NCI-H1417 (cell line): ENCODE measurements around the gene RPA4.
"Not testable (repeated sequence)": the region's sequence is repeated elsewhere in the genome, so short reads cannot be mapped to it uniquely, and the experiment has no call there.

ENCODE experiments used
- DNase-seq, 3 experiments: peaks; one replicate each; lab custom pipeline; 2025; lab: John Stamatoyannopoulos, UW

The RPA4 gene

DNA sequence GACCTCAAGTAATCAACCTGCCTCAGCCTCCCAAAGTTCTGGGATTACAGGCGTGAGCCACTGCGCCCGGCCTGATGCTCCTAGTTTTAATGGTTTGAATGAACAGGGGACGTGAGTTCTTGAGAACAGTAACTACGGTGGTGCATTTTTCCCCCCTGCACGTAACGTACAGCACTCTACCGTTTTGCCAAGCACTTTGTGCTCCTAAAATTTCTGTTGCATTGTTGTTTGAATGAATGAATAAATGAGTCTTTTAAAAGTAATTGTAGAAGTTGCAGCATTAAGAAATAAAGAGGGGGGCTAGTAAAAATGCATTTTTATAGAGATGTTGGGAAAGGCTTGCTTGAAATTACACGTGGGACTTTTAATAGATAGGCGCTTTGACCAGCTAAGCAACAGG, at the start of gene RPA4:
Gene RPA4, plus strand, starts transcription at position 301 of the 400 bp plus-strand sequence. CDS start 403 bp downstream, outside the sequence.
- no peak for DNase-seq

DNA sequence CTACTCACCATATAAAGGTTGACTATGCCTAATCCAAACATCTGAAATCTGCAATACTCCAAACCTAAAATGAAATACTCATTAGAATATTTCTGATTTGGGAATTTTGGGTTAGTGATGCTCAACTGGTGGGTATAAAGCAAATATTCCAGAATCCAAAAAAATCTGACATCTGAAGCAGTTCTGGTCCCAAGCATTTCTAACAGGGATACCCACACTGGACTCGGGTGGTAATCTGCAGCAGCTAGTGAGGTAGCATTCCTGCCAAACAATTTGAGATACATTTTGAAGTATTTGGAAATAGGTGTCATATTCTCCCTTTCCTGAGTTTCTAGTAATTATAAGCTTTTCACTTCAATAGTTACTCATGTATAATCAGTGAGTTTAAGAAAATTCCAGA, 49.6 kb upstream of the RPA4 start:
- no peak for DNase-seq

DNA sequence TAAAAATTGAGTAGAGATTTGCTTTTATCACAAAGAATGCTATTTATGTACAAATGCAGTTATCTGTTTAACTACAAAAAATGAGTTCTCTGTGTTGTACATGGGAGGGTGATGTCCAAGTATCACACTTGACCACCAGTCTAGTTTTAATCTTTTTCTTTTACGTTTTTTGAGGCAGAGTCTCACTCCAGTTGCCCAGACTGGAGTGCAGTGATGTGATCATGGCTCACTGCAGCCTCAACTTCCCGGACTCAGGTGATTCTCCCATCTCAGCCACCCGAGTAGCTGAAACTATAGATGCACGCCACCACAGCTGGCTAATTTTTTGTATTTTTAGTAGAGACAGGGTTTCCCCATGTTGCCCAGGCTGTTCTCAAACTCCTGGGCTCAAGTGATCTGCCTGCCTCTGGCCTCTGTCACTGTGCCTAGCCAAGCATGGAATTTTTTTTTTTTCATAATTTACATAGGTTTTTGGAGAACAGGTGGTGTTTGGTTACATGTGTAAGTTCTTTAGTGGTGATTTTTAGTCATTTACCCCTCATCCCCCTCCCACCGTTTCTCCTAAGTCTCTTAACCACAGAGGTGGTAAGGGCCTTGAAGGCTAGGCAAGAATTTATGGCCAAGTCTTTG, 47.9 kb upstream of the RPA4 start:
- DNase-seq: no peak

DNA sequence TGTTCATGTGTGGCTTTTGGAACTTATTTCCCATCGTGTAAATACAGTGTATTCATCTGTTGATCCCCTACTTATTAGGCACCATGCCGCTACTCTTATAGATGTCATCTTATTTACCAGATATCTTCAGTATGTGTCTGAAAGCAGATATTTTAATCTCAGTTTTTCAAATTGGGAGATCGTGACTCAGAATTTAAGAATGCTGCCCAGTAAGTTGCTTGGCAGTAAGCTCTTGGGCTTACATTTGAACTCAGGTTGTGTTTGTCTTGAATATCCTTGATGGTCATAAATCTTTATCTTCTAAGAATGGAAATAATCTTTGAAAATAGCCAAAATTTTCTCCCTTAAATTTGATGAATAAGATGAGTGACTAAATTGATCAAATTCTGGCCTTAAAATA, 45.9 kb upstream of the RPA4 start:
- DNase-seq: no peak

GRCh38 chrX:96838537-96838936, 45.2 kb upstream of the RPA4 start:
- no peak for DNase-seq

- DNase-seq: peak in 1 of 3 experiments; percentile 24
These were observed 42.4 kb upstream of the RPA4 start for GRCh38 chrX:96841325-96841724.

DNA sequence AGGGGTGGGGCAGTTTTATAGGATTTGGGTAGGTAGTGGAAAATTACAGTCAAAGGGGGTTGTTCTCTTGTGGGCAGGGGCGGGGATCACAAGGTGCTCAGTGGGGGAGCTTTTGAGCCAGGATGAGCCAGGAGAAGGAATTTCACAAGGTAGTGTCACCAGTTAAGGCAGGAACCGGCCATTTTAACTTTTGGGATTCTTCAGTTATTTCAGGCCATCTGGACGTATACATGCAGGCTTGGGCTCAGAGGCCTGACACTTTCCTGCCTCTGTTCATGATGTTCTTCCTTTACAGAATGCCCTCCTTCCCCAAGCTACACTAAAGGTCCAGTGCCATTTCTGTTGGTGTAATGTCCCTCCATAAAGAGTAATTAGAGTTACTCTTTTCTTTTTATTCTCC, 41.8 kb upstream of the RPA4 start:
- not testable (repeated sequence) for DNase-seq

DNA sequence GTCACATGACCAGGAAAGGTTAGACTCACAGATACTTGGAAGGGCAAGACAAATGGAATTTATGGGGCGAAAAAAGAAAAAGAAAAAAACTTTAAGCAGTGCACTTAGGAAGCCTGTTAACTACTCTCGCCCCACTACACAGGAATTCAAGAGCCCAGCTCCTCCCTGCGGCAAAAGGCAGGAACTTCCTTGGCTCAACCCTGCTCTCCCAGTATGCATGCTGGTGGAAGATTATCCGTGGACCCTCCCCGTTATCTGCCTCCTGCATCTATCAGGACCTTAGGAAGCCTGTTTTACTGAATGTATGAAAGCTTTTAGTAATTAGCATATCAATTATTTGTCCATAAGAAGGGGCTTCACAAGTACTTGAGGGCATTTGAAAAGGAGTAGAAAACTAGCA, 40.1 kb upstream of the RPA4 start:
- peak in 2 of 3 experiments; percentile 30 to 61 for DNase-seq

DNA sequence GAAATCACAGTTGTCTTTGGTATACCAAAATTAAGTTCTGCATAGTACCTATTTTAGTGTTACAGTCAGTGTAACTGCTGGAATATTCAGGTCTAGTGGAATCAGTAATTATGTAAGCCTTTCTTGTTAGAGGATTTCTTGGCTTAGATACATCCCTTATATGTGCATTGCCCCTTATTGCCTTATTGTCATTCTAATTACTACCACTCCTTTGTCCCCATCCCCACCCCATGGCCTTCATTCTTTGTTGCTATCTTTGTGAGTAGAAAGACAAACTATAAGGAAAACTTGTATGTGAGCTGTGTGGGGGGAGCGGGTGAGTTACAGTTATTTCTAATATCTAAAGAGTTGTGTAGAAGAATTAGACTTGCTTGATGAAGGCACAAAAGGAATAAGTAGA, 36.9 kb upstream of the RPA4 start:
- no peak for DNase-seq

DNA sequence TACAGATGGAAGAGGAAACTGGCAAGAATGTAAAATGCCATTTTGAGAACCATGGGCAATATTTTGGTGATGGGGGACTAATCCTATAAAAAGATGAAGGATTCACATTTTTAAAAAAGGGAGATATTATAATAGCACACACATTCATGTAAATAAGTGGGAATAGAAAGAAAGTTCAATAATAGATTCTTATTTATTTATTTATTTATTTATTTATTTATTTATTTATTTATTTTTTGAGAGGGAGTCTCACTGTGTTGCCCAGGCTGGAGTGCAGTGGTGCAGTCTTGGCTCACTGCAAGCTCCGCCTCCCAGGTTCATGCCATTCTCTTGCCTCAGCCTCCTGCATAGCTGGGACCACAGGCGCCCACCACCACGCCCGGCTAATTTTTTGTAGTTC, 24.3 kb upstream of the RPA4 start:
- not testable (repeated sequence) for DNase-seq

GRCh38 chrX:96861218-96861617, 22.5 kb upstream of the RPA4 start:
- DNase-seq: no peak

DNA sequence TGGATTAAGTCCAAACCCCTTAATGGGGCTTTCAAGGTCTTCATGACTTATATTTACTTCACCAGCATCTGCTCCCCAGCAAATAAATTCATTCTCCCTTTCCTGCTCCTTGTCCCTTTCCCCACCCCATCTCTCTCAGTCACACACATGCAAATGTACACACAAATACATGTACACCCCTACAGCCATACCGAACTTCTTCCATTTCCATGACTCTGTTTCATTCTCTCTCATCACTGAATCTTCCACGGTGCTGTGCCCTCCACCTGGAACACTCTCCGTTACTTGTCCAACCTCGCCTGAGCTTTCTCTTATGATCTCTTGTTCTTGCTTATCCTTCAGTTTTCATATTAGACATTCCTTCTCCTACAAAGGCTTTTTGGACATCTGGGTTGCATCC, 22.0 kb upstream of the RPA4 start:
- DNase-seq: no peak

GRCh38 chrX:96884027-96884426, 319 bp downstream of the RPA4 start:
- DNase-seq: no peak

DNA sequence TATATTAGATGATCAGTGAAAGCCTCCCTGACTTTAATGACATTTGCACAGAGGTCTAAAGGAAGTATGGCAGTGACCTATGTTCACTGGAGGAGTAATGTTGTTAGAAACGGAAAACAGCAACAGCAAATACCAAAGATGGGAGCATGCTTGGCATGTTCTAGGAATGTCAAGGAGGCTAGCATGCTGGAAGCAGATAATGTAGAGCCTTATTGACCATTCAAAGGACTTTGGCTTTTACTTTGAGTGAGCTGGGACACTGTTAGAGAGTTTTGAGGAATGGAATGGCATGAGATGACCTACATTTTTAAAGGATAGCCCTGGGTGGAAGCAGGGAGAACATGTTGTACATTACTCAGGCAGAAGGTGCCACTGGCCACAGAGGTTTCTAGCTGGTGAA, 6.0 kb downstream of the RPA4 start:
- no peak for DNase-seq

DNA sequence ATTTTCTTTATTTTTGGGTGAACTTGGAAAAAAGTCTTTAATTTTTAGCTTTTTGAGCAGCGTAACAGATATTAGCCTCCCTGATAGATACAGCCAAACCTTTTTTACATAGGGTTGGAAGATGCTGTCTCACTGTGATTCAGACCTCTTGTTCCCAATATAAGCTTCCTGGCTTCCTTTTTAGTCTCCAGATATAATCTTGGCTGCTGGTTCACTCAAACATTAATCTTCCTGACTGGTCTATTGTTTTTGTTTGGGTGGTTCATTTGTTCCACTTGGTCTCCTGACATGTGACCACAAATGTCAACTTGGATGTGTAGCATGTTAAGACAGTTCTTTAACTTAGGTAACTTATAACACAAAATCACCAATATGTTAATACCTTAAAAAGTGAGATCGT, 23.0 kb downstream of the RPA4 start:
- peak in 1 of 3 experiments; percentile 10 for DNase-seq

DNA sequence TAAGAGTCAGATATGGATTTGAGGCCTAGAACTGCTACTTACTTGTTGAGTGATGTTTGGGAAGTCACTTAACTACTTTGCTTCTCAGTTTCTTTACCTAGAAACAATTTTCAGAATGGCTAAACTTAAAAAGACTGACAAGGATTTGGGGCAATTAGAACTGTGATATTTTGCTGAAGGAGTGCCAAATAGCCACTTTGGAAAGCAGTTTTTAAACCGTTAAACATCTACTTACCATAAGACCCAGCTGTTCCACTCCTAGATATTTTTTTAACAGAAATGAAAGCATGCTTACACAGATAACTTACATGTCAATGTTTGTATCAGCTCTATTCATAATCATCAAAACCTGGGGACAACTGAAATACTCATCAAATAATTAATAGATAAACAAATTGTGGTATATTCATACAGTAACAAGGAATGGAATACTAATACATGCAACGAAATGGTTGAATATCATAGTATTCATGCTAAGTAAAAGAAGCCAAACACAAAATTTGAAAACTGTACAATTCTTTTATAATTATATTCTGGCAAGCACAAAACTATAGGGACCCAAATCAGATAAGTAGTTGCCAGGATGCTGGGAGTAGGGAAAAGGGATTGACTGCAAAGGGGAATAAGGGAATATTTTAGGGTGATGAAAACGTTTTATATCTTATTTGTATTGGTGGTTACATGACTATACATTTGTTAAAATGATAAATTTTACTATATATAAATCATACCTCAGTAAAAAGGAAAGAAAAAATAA, 24.0 kb downstream of the RPA4 start:
- DNase-seq: no peak

DNA sequence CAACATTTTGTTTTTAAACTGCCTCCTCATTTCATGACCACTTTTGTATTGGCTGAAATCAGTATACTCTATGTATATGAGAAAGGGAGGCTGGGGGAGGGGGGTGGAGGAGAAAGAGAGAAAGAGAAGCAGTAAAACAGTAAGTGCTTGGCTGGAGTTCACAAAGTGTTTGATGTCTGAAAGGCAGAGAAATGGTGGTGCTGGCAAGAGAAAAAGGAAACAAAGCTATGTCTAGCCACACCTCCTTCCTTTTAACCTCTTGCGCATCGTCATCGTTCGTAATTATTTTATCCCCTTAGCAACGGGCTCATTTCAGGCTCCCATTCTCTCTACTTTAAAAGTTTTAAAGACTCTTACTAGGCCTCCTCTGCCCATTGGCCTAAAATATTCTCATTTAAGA, 25.6 kb downstream of the RPA4 start:
- DNase-seq: no peak

GRCh38 chrX:96918864-96919263, 35.2 kb downstream of the RPA4 start:
- DNase-seq: no peak

GRCh38 chrX:96919672-96920071, 36.0 kb downstream of the RPA4 start:
- no peak for DNase-seq

- DNase-seq: no peak
These were observed 40.9 kb downstream of the RPA4 start for GRCh38 chrX:96924581-96924980.

DNA sequence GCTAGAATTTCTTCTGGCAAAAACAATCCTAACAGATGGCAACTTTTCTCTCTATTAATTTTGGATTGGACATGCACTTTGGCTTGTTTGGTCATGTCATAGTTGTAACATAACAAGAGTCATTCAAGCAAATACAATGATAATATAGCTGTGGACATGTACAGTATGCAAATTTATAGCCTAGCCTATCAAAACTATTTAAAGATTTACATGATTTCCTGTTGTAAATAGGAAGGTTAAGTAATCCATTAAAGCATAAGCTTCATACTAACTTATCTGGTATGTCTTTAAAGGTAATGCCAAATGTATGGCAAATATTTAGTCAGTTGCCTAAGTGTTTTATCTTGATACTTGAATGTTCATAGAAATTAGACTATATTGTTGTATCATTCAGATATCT, 45.3 kb downstream of the RPA4 start:
- DNase-seq: no peak
